ENCODE results near the gene SULT1E1. TPM values are rescaled to one million over a fixed set of nuclear protein-coding genes. Genes with fewer than 3 reads are reported as not detected.

Gene SULT1E1
- total and polyA plus RNA-seq, 2 donors (not counting 1 experiment from before 2014, with no cell fraction given): not detected

- Histone ChIP-seq H3K27me3 (replicated peaks in 1 of 4; ENCODE audit: control extremely low read depth in 1 of 4, control insufficient read depth in 3 of 4, insufficient read depth in 4 of 4, low read length in 3 of 4) (no peaks in the 10 kb centered on the region), H3K9ac (ENCODE audit: low read length) (no peak overlapping the region), H4K20me1 (ENCODE audit: control insufficient read depth, insufficient read depth, low read length, poor library complexity, severe bottlenecking) (no peaks in the 10 kb centered on the region), H3K4me3 (ENCODE audit: control extremely low read depth in 1 of 5, extremely low read depth in 1 of 5, insufficient read depth in 1 of 5, low read depth in 2 of 5, low read length in 4 of 5) (no peak overlapping the region), H3K36me3 (replicated peaks in 1 of 2; ENCODE audit: control extremely low read depth in 1 of 2, control insufficient read depth in 1 of 2, extremely low read depth in 1 of 2, insufficient read depth in 2 of 2, low read length in 1 of 2) (no peaks in the 10 kb centered on the region), H3K27ac (ENCODE audit: low read length in 2 of 2) (no peak overlapping the region), H3K4me1 (ENCODE audit: control insufficient read depth in 2 of 2, insufficient read depth in 2 of 2, low read length in 2 of 2) (no peaks in the 10 kb centered on the region), H3K9me3 (ENCODE audit: control extremely low read depth in 1 of 3, control insufficient read depth in 2 of 3, insufficient read depth in 1 of 3, low read length in 2 of 3) (no peaks in the 10 kb centered on the region), H3K79me2 (ENCODE audit: control insufficient read depth, insufficient read depth, low read length) (no peaks in the 10 kb centered on the region), H3K4me2 (replicated peaks; ENCODE audit: low read depth, low read length, poor library complexity, severe bottlenecking) (no peak overlapping the region), H2AFZ (ENCODE audit: insufficient read depth, low read depth, low read length, poor library complexity, severe bottlenecking) (no peak overlapping the region)
- CTCF ChIA-PET: no interaction called here
- ATAC-seq (ENCODE audit: low read depth): no peak
- no peak overlapping the region for H3K4me3 Mint-ChIP-seq
- WGBS (ENCODE audit: insufficient coverage): no CpG with 5 or more reads among the region's 1 CpG
- no peaks in the 10 kb centered on the region for H3K4me1 Mint-ChIP-seq
- intact Hi-C loops (cut with micrococcal nuclease): no loop called here
- POLR2A ChIA-PET: no interaction called here
- H3K9me3 Mint-ChIP-seq (ENCODE audit: insufficient read depth): no peaks in the 10 kb centered on the region
- no peak for TF ChIP-seq EZH2 (IDR thresholded peaks at IDR 0.05; ENCODE audit: borderline replicate concordance, insufficient read depth, low read depth, low read length, poor library complexity, severe bottlenecking)
- TF ChIP-seq, protein P1, sequence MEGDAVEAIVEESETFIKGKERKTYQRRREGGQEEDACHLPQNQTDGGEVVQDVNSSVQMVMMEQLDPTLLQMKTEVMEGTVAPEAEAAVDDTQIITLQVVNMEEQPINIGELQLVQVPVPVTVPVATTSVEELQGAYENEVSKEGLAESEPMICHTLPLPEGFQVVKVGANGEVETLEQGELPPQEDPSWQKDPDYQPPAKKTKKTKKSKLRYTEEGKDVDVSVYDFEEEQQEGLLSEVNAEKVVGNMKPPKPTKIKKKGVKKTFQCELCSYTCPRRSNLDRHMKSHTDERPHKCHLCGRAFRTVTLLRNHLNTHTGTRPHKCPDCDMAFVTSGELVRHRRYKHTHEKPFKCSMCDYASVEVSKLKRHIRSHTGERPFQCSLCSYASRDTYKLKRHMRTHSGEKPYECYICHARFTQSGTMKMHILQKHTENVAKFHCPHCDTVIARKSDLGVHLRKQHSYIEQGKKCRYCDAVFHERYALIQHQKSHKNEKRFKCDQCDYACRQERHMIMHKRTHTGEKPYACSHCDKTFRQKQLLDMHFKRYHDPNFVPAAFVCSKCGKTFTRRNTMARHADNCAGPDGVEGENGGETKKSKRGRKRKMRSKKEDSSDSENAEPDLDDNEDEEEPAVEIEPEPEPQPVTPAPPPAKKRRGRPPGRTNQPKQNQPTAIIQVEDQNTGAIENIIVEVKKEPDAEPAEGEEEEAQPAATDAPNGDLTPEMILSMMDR (IDR thresholded peaks at IDR 0.05): no peak
- DNase-seq: no peak
- no peak overlapping the region for H3K27ac Mint-ChIP-seq
- no peaks in the 10 kb centered on the region for H3K27me3 Mint-ChIP-seq
These were observed 59.3 kb downstream of the SULT1E1 start for GRCh38 chr4:69800599-69800998.

- ATAC-seq (ENCODE audit: low read depth): no peak
- H4K20me1 ChIP-seq (ENCODE audit: control insufficient read depth, insufficient read depth, low read length, poor library complexity, severe bottlenecking): no peaks in the 10 kb centered on the region
- H3K27ac ChIP-seq (ENCODE audit: low read length in 2 of 2): no peak overlapping the region
- no peaks in the 10 kb centered on the region for H3K9me3 ChIP-seq (ENCODE audit: control extremely low read depth in 1 of 3, control insufficient read depth in 2 of 3, insufficient read depth in 1 of 3, low read length in 2 of 3)
- no peak overlapping the region for H3K4me2 ChIP-seq (replicated peaks; ENCODE audit: low read depth, low read length, poor library complexity, severe bottlenecking)
- H3K36me3 ChIP-seq (replicated peaks in 1 of 2; ENCODE audit: control extremely low read depth in 1 of 2, control insufficient read depth in 1 of 2, extremely low read depth in 1 of 2, insufficient read depth in 2 of 2, low read length in 1 of 2): no peaks in the 10 kb centered on the region
- ChIA-PET POLR2A (no interaction called here), CTCF (no interaction called here)
- Mint-ChIP-seq H3K27me3 (no peaks in the 10 kb centered on the region), H3K4me3 (no peak overlapping the region), H3K9me3 (ENCODE audit: insufficient read depth) (no peaks in the 10 kb centered on the region), H3K27ac (no peak overlapping the region), H3K4me1 (no peaks in the 10 kb centered on the region)
- no peak for DNase-seq
- no peak overlapping the region for H3K4me3 ChIP-seq (ENCODE audit: control extremely low read depth in 1 of 5, extremely low read depth in 1 of 5, insufficient read depth in 1 of 5, low read depth in 2 of 5, low read length in 4 of 5)
- no peaks in the 10 kb centered on the region for H3K79me2 ChIP-seq (ENCODE audit: control insufficient read depth, insufficient read depth, low read length)
- no peaks in the 10 kb centered on the region for H3K4me1 ChIP-seq (ENCODE audit: control insufficient read depth in 2 of 2, insufficient read depth in 2 of 2, low read length in 2 of 2)
- 62% methylated on average over 3 of the region's 3 CpGs for WGBS (ENCODE audit: insufficient coverage)
- H3K27me3 ChIP-seq (replicated peaks in 1 of 4; ENCODE audit: control extremely low read depth in 1 of 4, control insufficient read depth in 3 of 4, insufficient read depth in 4 of 4, low read length in 3 of 4): no peaks in the 10 kb centered on the region
- H3K9ac ChIP-seq (ENCODE audit: low read length): no peak overlapping the region
- intact Hi-C loops (cut with micrococcal nuclease): no loop called here
- no peak overlapping the region for H2AFZ ChIP-seq (ENCODE audit: insufficient read depth, low read depth, low read length, poor library complexity, severe bottlenecking)
- no peak for TF ChIP-seq EZH2 (IDR thresholded peaks at IDR 0.05; ENCODE audit: borderline replicate concordance, insufficient read depth, low read depth, low read length, poor library complexity, severe bottlenecking)
- TF ChIP-seq, protein P1 (IDR thresholded peaks at IDR 0.05): no peak
These were observed 60.6 kb downstream of the SULT1E1 start for GRCh38 chr4:69799337-69799736.

Data from B cell (primary cell).